CD4-positive, alpha-beta T cell treated with Interleukin-6 at 100 ng/mL for 8 hours (primary cell): ENCODE measurements around the gene GIMAP6.
"Not testable (repeated sequence)": the region's sequence is repeated elsewhere in the genome, so short reads cannot be mapped to it uniquely, and the experiment has no call there.

Source experiments
- DNase-seq: peaks from one replicate; pipeline ENCODE4 v3.0.0-alpha.2; 2020; ENCODE audit warnings: mixed read lengths, low spot score

The GIMAP6 gene

GRCh38 chr7:150585199-150585598 lies 47.0 kb downstream of the GIMAP6 start:
- no peak for DNase-seq

- DNase-seq: no peak
Measured at GRCh38 chr7:150580638-150581394, 51.4 kb downstream of the GIMAP6 start.

- not testable (repeated sequence) for DNase-seq
Measured at GRCh38 chr7:150579979-150580637, 52.1 kb downstream of the GIMAP6 start.
